PC-3 (cell line): Measurements from ENCODE around the gene WDR83. TPM values are rescaled to one million over a fixed set of nuclear protein-coding genes. Genes with fewer than 3 reads are reported as not detected.
A peak's percentile ranks its signal among the peaks of the same experiment; 100 is the strongest.

ENCODE experiments used
- ATAC-seq: fragments of 200-7000 bp; cut with Tn5 transposase; 2 replicates; pipeline ENCODE4 v1.9.1; 2020; ENCODE audit warnings: mild to moderate bottlenecking, moderate library complexity
- BruUV-seq: library from RNA; stranded (reverse); fragments of 400-500 nt; replicated peaks from 2 replicates; lab custom pipeline; 2021; lab: Mats Ljungman, UMichigan
- CTCF ChIA-PET: fragments of 300-600 bp; sonication (Branson Sonifier 250); formaldehyde crosslinking; loops from one replicate; lab custom pipeline; 2022; ENCODE audit warnings: antibody characterized with exemption; lab: Charles Lee
- POLR2A ChIA-PET: fragments of 300-600 bp; sonication (Branson Sonifier 250); formaldehyde crosslinking; loops from one replicate; lab custom pipeline; 2022; ENCODE audit warnings: antibody characterized with exemption; ENCODE audit not compliant: unreplicated experiment; lab: Charles Lee
- DNase-seq: peaks from one replicate; pipeline ENCODE4 v3.0.0-alpha.2; 2015
- H2AFZ ChIP-seq: fragments of 300-600 bp; sonication (generic); 2 replicates; pipeline ENCODE4 v1.6.0; 2016; ENCODE audit warnings: antibody characterized with exemption, low read length
- H3F3A ChIP-seq: fragments of 300-600 bp; sonication (generic); one replicate; pipeline ENCODE4 v1.6.0; 2017; ENCODE audit warnings: antibody characterized with exemption, low read length, control low read depth, mild to moderate bottlenecking; ENCODE audit not compliant: unreplicated experiment
- H3K27ac ChIP-seq: fragments of 300-600 bp; sonication (generic); 2 replicates; pipeline ENCODE4 v1.5.1; 2016; ENCODE audit warnings: mild to moderate bottlenecking, low read length
- H3K27me3 ChIP-seq: fragments of 300-600 bp; sonication (generic); 2 replicates; pipeline ENCODE4 v1.6.1; 2016; ENCODE audit warnings: low read length, mixed read lengths
- H3K36me3 ChIP-seq: fragments of 300-600 bp; sonication (generic); 2 replicates; pipeline ENCODE4 v1.6.1; 2016; ENCODE audit warnings: low read depth, mixed run types, low read length, mixed read lengths
- H3K4me1 ChIP-seq: fragments of 300-600 bp; sonication (generic); 2 replicates; pipeline ENCODE4 v1.5.1; 2016; ENCODE audit warnings: low read length; ENCODE audit not compliant: insufficient read depth
- H3K4me2 ChIP-seq: fragments of 300-600 bp; sonication (generic); 2 replicates; pipeline ENCODE4 v1.6.0; 2016; ENCODE audit warnings: low read length
- H3K4me3 ChIP-seq: fragments of 300-600 bp; sonication (generic); 2 replicates; pipeline ENCODE4 v1.5.1; 2016; ENCODE audit warnings: mild to moderate bottlenecking, low read length, mixed read lengths
- H3K79me2 ChIP-seq: fragments of 300-600 bp; sonication (generic); 2 replicates; pipeline ENCODE4 v1.6.1; 2017; ENCODE audit warnings: low read length, mixed read lengths
- H3K9ac ChIP-seq: fragments of 300-600 bp; sonication (generic); 2 replicates; pipeline ENCODE4 v1.6.0; 2016; ENCODE audit warnings: mild to moderate bottlenecking, low read length
- H3K9me2 ChIP-seq: fragments of 300-600 bp; sonication (generic); replicated peaks from 2 replicates; pipeline ENCODE4 v1.6.1; 2016; ENCODE audit warnings: mixed run types, low read length, mixed read lengths
- H3K9me3 ChIP-seq: fragments of 300-600 bp; sonication (generic); 2 replicates; pipeline ENCODE4 v1.6.1; 2016; ENCODE audit warnings: low read length, mixed read lengths
- H4K20me1 ChIP-seq: fragments of 300-600 bp; sonication (generic); 2 replicates; pipeline ENCODE4 v1.6.1; 2016; ENCODE audit warnings: low read length, mixed read lengths
- EZH2 ChIP-seq: fragments of 300-600 bp; sonication (generic); IDR thresholded peaks from one replicate; pipeline ENCODE4 v1.6.1; 2017; ENCODE audit warnings: antibody characterized with exemption, mild to moderate bottlenecking, low read length; ENCODE audit not compliant: unreplicated experiment
- EZH2phosphoT487 ChIP-seq: fragments of 300-600 bp; sonication (generic); IDR thresholded peaks from 2 replicates; pipeline ENCODE4 v1.6.1; 2018; ENCODE audit warnings: mild to moderate bottlenecking, antibody characterized with exemption, low read length, borderline replicate concordance
- intact Hi-C: fragments of 100-400 bp; cut with micrococcal nuclease; formaldehyde crosslinking; loops from 2 replicates; pipeline ENCODE4 v1.9.0; 2023
- total RNA-seq: library from RNA; depleted of rRNA; stranded (reverse); fragments of >200 nt; gene quantifications from 2 replicates; pipeline ENCODE4 v1.2.3, GENCODE V29; 2014
- TF ChIP-seq, protein P1 (sequence below): fragments of 300-600 bp; sonication (generic); conservative IDR thresholded peaks from 2 replicates; pipeline ENCODE4 v1.5.1; 2017; ENCODE audit warnings: antibody characterized with exemption, low read depth, mild to moderate bottlenecking, low read length

WDR83 gene
- total RNA-seq, 1 experiment from 2014 or later, result 39.5 TPM

DNA sequence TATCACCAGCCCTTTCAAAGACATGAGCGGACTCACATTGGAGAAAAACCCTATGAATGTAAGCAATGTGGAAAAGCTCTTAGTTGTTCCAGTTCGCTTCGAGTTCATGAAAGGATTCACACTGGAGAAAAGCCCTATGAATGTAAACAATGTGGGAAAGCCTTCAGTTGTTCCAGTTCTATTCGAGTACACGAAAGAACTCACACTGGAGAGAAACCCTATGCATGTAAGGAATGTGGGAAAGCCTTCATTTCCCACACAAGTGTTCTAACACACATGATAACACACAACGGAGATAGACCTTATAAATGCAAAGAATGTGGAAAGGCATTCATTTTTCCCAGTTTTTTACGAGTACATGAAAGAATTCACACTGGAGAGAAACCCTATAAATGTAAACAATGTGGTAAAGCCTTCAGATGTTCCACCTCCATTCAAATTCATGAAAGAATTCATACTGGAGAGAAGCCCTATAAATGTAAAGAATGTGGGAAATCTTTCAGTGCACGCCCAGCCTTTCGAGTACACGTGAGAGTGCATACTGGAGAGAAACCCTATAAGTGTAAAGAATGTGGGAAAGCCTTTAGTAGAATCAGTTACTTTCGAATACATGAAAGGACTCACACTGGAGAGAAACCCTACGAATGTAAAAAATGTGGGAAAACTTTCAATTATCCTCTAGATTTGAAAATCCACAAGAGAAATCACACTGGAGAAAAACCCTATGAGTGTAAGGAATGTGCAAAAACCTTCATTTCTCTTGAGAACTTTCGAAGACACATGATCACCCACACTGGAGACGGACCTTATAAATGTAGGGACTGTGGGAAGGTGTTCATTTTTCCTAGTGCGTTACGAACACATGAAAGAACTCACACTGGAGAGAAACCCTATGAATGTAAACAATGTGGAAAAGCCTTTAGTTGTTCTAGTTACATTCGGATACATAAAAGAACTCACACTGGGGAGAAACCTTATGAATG lies 38.3 kb upstream of the WDR83 start:
- POLR2A ChIA-PET, result no interaction called here
- BruUV-seq, result no TSS peak
- peaks cover 7% of the 10 kb centered on the region for H3F3A ChIP-seq
- peak overlapping the region; percentile 25; the same call in 1 of the 2 replicates for H3K4me3 ChIP-seq
- no peak overlapping the region for H3K27ac ChIP-seq
- H3K36me3 ChIP-seq, result peaks cover 76% of the 10 kb centered on the region
- H3K9me2 ChIP-seq, result no peaks in the 10 kb centered on the region
- H3K4me1 ChIP-seq, result no peaks in the 10 kb centered on the region
- no peaks in the 10 kb centered on the region for H4K20me1 ChIP-seq
- CTCF ChIA-PET, result no interaction called here
- TF ChIP-seq, protein P1, sequence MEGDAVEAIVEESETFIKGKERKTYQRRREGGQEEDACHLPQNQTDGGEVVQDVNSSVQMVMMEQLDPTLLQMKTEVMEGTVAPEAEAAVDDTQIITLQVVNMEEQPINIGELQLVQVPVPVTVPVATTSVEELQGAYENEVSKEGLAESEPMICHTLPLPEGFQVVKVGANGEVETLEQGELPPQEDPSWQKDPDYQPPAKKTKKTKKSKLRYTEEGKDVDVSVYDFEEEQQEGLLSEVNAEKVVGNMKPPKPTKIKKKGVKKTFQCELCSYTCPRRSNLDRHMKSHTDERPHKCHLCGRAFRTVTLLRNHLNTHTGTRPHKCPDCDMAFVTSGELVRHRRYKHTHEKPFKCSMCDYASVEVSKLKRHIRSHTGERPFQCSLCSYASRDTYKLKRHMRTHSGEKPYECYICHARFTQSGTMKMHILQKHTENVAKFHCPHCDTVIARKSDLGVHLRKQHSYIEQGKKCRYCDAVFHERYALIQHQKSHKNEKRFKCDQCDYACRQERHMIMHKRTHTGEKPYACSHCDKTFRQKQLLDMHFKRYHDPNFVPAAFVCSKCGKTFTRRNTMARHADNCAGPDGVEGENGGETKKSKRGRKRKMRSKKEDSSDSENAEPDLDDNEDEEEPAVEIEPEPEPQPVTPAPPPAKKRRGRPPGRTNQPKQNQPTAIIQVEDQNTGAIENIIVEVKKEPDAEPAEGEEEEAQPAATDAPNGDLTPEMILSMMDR, result no peak
- TF ChIP-seq EZH2phosphoT487 (no peak), EZH2 (no peak)
- H3K27me3 ChIP-seq, result no peaks in the 10 kb centered on the region
- H3K4me2 ChIP-seq, result no peak overlapping the region
- no peak overlapping the region for H3K9ac ChIP-seq
- DNase-seq (no peak), ATAC-seq (no peak)
- H3K79me2 ChIP-seq, result no peaks in the 10 kb centered on the region
- H3K9me3 ChIP-seq, result peaks cover 31% of the 10 kb centered on the region
- intact Hi-C loops, result no loop called here
- no peak overlapping the region for H2AFZ ChIP-seq

- Histone ChIP-seq H3K36me3 (peaks cover 68% of the 10 kb centered on the region), H2AFZ (no peak overlapping the region), H3K27ac (no peak overlapping the region), H3F3A (peaks cover 11% of the 10 kb centered on the region), H3K4me1 (no peaks in the 10 kb centered on the region), H3K9me3 (peaks cover 31% of the 10 kb centered on the region), H3K9me2 (no peaks in the 10 kb centered on the region), H3K4me2 (no peak overlapping the region), H3K4me3 (no peak overlapping the region; the same call in 1 of the 2 replicates), H3K79me2 (no peaks in the 10 kb centered on the region), H4K20me1 (no peaks in the 10 kb centered on the region), H3K9ac (no peak overlapping the region), H3K27me3 (no peaks in the 10 kb centered on the region)
- ATAC-seq (no peak), DNase-seq (no peak)
- ChIA-PET POLR2A (no interaction called here), CTCF (no interaction called here)
- intact Hi-C loops, result no loop called here
- TF ChIP-seq, protein P1, result no peak
- TF ChIP-seq EZH2phosphoT487, result no peak
- TF ChIP-seq EZH2, result no peak
- BruUV-seq, result TSS peak; percentile 23
These were observed 37.4 kb upstream of the WDR83 start for GRCh38 chr19:12629215-12629614.

DNA sequence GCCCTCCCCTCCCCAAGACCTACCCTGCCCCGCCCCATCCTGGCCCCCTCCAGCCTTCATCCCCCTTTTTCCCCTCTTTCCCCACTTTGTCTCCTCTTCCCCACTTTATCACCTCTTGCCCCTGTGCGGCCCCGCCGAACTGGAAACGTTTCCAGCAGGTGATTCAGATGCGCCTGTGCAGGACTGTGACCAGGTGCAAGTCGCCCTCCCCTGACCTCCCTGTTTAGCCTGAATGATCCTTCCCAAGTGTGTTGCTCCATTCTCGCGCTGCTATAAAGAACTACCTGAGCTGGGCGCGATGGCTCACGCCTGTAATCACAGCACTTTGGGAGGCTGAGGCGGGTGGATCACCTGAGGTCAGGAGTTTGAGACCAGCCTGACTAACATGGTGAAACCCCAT lies 30.0 kb upstream of the WDR83 start:
- CTCF ChIA-PET, result no interaction called here
- Histone ChIP-seq H3K27ac (no peak overlapping the region), H3K4me2 (no peak overlapping the region), H3K9me3 (no peaks in the 10 kb centered on the region), H3F3A (peaks cover 7% of the 10 kb centered on the region), H3K9ac (no peak overlapping the region), H3K4me1 (no peaks in the 10 kb centered on the region), H3K9me2 (no peaks in the 10 kb centered on the region), H3K79me2 (no peaks in the 10 kb centered on the region), H3K27me3 (no peaks in the 10 kb centered on the region), H4K20me1 (no peaks in the 10 kb centered on the region), H3K4me3 (no peak overlapping the region), H2AFZ (no peak overlapping the region), H3K36me3 (0 out of 2 replicates have a peak, but pooled peaks cover 1% of the 10 kb centered on the region)
- no peak for ATAC-seq
- intact Hi-C loops, result no loop called here
- DNase-seq, result no peak
- no TSS peak for BruUV-seq
- TF ChIP-seq, protein P1, result no peak
- TF ChIP-seq EZH2 (no peak), EZH2phosphoT487 (no peak)
- POLR2A ChIA-PET, result no interaction called here
